Osteoblast (primary cell): Measurements from ENCODE around the gene GJA4. TPM values are rescaled to one million over a fixed set of nuclear protein-coding genes. Genes with fewer than 3 reads are reported as not detected.

ENCODE experiments used
- DNase-seq: peaks from one replicate; pipeline ENCODE4 v3.0.0; 2011; ENCODE audit warnings: low spot score, mixed read lengths; ENCODE audit not compliant: insufficient read length; ENCODE audit errors: missing footprints
- H2AFZ ChIP-seq: 2 replicates; pipeline ENCODE4 v1.6.0; 2011; ENCODE audit warnings: mild to moderate bottlenecking, low read length
- H3K27ac ChIP-seq: 2 replicates; pipeline ENCODE4 v1.5.1; 2011; ENCODE audit warnings: mild to moderate bottlenecking, low read depth, low read length, moderate library complexity
- H3K27me3 ChIP-seq: 2 replicates; pipeline ENCODE4 v1.6.0; 2012; ENCODE audit warnings: mild to moderate bottlenecking, control low read depth, inconsistent platforms, low read length, moderate library complexity; ENCODE audit not compliant: insufficient read depth
- H3K36me3 ChIP-seq: 2 replicates; pipeline ENCODE4 v1.5.1; 2011; ENCODE audit warnings: mild to moderate bottlenecking, low read length, control low read depth, moderate library complexity; ENCODE audit not compliant: insufficient read depth
- H3K4me1 ChIP-seq: 2 replicates; pipeline ENCODE4 v1.5.1; 2011; ENCODE audit warnings: mild to moderate bottlenecking, low read length, control low read depth, moderate library complexity; ENCODE audit not compliant: insufficient read depth
- H3K4me2 ChIP-seq: 2 replicates; pipeline ENCODE4 v1.6.0; 2011; ENCODE audit warnings: mild to moderate bottlenecking, low read length; ENCODE audit not compliant: insufficient read depth
- H3K4me3 ChIP-seq: fragments of 200-600 bp; sonication (generic); 3 replicates; pipeline ENCODE4 v1.5.1; 2012; ENCODE audit warnings: mild to moderate bottlenecking, low read length, inconsistent platforms; ENCODE audit not compliant: insufficient read depth
- H3K79me2 ChIP-seq: 2 replicates; pipeline ENCODE4 v1.6.0; 2012; ENCODE audit warnings: mild to moderate bottlenecking, low read length, control low read depth, inconsistent platforms; ENCODE audit not compliant: insufficient read depth
- H3K9me3 ChIP-seq: 2 replicates; pipeline ENCODE4 v1.5.1; 2011; ENCODE audit warnings: low read depth, low read length, control low read depth
- H4K20me1 ChIP-seq: 2 replicates; pipeline ENCODE4 v1.6.0; 2012; ENCODE audit warnings: mild to moderate bottlenecking, low read length, control low read depth; ENCODE audit not compliant: insufficient read depth
- total RNA-seq: library from RNA; depleted of rRNA; stranded (reverse); fragments of >200 nt; gene quantifications from 2 replicates; pipeline ENCODE4 v1.2.3, GENCODE V29; 2012
- TF ChIP-seq, protein P1 (sequence below): IDR thresholded peaks from 2 replicates; pipeline ENCODE4 v1.5.1; 2011; ENCODE audit warnings: mild to moderate bottlenecking, low read depth, low read length, moderate library complexity; ENCODE audit errors: extremely low read depth

Gene GJA4
- total RNA-seq, 1 donor = not detected

DNA sequence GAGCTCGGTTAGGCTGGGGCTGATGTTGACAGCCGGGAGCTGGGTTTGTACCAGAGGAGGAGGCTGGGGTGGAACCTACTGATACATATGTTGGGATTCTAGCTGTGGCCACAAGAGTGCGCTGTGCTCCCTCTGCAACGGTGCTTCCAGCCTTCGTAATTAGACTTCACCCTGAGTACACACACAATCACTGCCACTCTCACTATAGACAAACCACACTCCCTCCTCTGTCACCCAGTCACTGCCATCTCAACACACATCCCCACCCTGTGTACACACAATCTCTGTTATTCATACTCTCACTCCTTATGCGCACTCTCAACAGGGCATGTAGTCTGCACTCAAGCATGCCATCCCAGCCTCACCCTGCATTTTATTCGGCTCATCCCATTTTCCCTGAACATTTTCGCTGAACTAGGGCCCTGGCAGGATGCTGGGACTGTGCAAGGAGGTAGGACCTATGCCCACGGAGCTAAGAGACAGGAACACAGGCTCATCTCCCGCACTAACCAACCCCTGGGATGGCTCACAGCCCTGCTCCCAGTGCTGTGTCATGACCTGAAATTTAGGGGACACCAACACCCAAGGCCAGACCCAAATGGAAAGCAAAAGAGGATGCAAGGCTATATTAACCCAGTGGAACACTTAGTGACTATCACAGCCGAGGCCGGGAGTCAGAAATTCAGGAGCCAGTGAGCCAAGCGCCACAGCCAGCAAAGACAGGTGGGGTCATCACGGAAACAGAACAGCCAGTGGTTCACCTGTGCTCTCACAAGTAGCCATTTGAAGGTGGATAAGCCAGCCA, 6.1 kb upstream of the GJA4 start:
- DNase-seq = peak; percentile 98
- Histone ChIP-seq H3K4me2 (no peak overlapping the region), H3K4me3 (no peak overlapping the region), H3K36me3 (no peaks in the 10 kb centered on the region), H3K9me3 (no peaks in the 10 kb centered on the region), H2AFZ (no peak overlapping the region), H4K20me1 (no peaks in the 10 kb centered on the region), H3K79me2 (no peaks in the 10 kb centered on the region), H3K4me1 (peaks cover 8% of the 10 kb centered on the region), H3K27ac (no peak overlapping the region), H3K27me3 (peaks cover 11% of the 10 kb centered on the region)
- TF ChIP-seq, protein P1, sequence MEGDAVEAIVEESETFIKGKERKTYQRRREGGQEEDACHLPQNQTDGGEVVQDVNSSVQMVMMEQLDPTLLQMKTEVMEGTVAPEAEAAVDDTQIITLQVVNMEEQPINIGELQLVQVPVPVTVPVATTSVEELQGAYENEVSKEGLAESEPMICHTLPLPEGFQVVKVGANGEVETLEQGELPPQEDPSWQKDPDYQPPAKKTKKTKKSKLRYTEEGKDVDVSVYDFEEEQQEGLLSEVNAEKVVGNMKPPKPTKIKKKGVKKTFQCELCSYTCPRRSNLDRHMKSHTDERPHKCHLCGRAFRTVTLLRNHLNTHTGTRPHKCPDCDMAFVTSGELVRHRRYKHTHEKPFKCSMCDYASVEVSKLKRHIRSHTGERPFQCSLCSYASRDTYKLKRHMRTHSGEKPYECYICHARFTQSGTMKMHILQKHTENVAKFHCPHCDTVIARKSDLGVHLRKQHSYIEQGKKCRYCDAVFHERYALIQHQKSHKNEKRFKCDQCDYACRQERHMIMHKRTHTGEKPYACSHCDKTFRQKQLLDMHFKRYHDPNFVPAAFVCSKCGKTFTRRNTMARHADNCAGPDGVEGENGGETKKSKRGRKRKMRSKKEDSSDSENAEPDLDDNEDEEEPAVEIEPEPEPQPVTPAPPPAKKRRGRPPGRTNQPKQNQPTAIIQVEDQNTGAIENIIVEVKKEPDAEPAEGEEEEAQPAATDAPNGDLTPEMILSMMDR = peak; percentile 92

DNA sequence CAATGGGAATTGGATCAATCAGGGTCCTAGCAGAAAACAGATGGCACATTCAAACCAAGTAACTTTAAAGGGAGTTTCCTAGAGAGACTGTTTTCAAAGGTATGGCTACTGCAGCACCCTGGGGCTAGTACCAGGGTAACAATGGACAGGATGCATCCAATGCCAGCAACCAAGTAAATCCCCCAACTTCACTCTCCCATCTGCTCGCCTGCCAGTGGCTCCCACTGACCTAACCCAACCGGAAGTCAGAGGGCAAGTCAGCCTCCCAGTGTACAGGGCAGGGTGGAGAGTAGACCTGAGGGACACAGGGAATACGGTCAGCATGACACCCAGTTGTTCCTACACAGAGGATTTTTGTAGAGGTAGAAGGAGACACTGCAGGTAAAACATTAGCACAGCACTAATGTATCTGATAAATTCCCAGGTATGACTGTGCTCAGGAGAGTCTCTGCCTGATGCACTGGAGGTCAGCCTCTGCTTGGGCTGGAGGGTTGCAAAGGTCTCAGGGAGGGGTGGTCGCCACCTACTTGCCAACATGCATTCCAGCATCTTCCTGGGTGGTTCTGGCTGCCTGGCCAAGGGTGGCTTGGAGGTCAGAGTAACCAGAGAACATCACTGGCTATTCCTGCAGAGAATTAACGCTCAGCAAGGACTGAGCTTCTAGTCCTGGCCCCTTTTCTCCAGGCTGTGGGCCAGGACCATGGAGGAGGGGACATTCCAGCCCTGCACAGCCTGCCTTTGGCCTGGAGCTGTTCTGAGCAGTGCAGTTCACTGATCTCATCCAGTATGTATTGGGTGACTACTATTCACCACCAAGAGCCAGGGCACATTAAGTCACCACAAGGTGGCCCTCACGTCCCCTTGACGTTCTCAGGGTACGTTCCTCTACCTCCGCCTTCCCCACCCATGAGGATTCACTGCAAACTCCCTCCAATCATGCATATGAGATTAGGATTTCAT, 5.1 kb upstream of the GJA4 start:
- no peaks in the 10 kb centered on the region for H3K79me2 ChIP-seq
- H3K4me2 ChIP-seq = no peak overlapping the region
- no peaks in the 10 kb centered on the region for H3K36me3 ChIP-seq
- H3K4me3 ChIP-seq = no peak overlapping the region
- H3K27me3 ChIP-seq = peaks cover 7% of the 10 kb centered on the region
- no peak overlapping the region for H3K27ac ChIP-seq
- no peaks in the 10 kb centered on the region for H4K20me1 ChIP-seq
- H3K4me1 ChIP-seq = peaks cover 8% of the 10 kb centered on the region
- TF ChIP-seq, protein P1 = peak; percentile 44
- no peaks in the 10 kb centered on the region for H3K9me3 ChIP-seq
- no peak overlapping the region for H2AFZ ChIP-seq
- peak; percentile 84 for DNase-seq

DNA sequence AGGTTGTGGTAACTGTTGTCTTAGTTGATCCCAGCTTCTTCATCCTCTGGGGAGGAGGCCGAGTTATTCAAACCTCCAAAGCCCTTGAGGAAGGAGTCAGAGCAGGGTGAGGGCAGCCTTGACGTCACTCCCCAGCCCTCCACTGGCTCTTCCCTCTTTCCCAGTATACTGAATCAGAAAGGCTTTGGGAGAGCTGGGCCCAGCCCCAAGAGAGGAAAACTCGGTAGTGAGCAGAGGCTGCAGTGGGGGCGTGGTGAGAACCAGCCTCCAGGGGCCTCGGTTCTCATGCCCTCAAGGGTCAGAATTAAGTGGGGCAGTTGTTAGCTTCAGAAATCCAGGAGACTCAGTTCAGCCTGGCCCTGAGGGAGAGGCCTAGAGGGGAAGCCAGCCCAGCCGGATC, 1.8 kb upstream of the GJA4 start:
- Histone ChIP-seq H3K4me1 (peaks cover 8% of the 10 kb centered on the region), H3K27ac (no peak overlapping the region), H3K4me3 (no peak overlapping the region), H3K27me3 (peaks cover 15% of the 10 kb centered on the region), H3K36me3 (no peaks in the 10 kb centered on the region), H3K79me2 (no peaks in the 10 kb centered on the region), H3K4me2 (no peak overlapping the region), H4K20me1 (no peaks in the 10 kb centered on the region), H2AFZ (no peak overlapping the region), H3K9me3 (no peaks in the 10 kb centered on the region)
- peak; percentile 93 for DNase-seq
- TF ChIP-seq, protein P1 = no peak

DNA sequence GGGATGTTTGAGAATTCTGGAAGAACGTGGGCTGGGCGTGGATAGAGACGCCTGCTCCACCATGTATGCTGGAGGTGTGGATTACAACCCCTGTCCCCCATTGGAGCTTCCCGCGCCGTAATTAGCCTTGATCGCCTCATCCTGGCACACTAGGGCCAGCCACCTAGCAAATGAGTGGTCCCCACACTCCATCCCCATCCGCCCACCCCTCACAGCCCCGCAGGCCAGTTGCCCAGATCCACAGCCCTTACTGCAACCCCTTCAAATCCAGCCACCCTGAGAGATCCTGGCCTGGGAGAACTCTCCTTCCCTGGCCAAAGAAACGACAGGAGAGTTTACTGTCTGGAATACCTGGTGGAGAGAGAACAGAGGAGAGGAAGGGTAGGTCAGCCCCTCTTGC, 375 bp upstream of the GJA4 start:
- Histone ChIP-seq H3K27ac (no peak overlapping the region), H3K79me2 (no peaks in the 10 kb centered on the region), H3K4me3 (no peak overlapping the region), H3K36me3 (no peaks in the 10 kb centered on the region), H3K27me3 (peaks cover 15% of the 10 kb centered on the region), H3K4me2 (no peak overlapping the region), H4K20me1 (no peaks in the 10 kb centered on the region), H2AFZ (no peak overlapping the region), H3K4me1 (peaks cover 8% of the 10 kb centered on the region), H3K9me3 (no peaks in the 10 kb centered on the region)
- DNase-seq = no peak
- TF ChIP-seq, protein P1 = no peak
